Endothelial cell of umbilical vein (primary cell): Measurements from ENCODE around the gene ACP2. TPM values are rescaled to one million over a fixed set of nuclear protein-coding genes. Genes with fewer than 3 reads are reported as not detected.

Experiments used
- BruUV-seq: library from RNA; stranded (reverse); fragments of 400-500 nt; replicated peaks from 2 replicates; lab custom pipeline; 2021; lab: Mats Ljungman, UMichigan
- CTCF ChIA-PET: fragments of 300-600, 350-600 bp; sonication (Branson Sonifier 250); formaldehyde crosslinking; loops from one replicate; lab custom pipeline; 2021; ENCODE audit warnings: antibody characterized with exemption, inconsistent platforms; lab: Charles Lee
- POLR2A ChIA-PET: fragments of 300-600, 350-600 bp; sonication (Branson Sonifier 250); formaldehyde crosslinking; loops from one replicate; lab custom pipeline; 2021; ENCODE audit warnings: antibody characterized with exemption, inconsistent platforms; lab: Charles Lee
- DNase-seq: peaks from one replicate; pipeline ENCODE4 v3.0.0-alpha.2; 2011; ENCODE audit warnings: low read depth, low spot score
- FAIRE-seq: peaks from 2 replicates; lab custom pipeline; 2011; peaks lifted over from hg19 to GRCh38; lab: Jason Lieb, UNC
- H2AFZ ChIP-seq: 2 replicates; pipeline ENCODE4 v1.6.0; 2012; ENCODE audit warnings: low read depth, low read length, control low read depth, inconsistent platforms
- H3K27ac ChIP-seq: 2 replicates; pipeline ENCODE4 v1.5.1; 2011; ENCODE audit warnings: low read depth, mild to moderate bottlenecking, control low read depth, low read length, moderate library complexity; ENCODE audit not compliant: insufficient read depth
- H3K27me3 ChIP-seq, 2 experiments: 2 replicates each; pipeline versions ENCODE4 v1.6.0 to v1.6.1; 2011; ENCODE audit warnings: low read length in 2 of 2, mixed read lengths in 1 of 2; ENCODE audit not compliant: control insufficient read depth in 2 of 2, insufficient read depth in 2 of 2
- H3K36me3 ChIP-seq, 2 experiments: 2 replicates in 1 of 2; 3 replicates in 1 of 2; pipeline ENCODE4 v1.5.1; 2011; ENCODE audit warnings: low read length in 2 of 2, mild to moderate bottlenecking in 1 of 2, moderate library complexity in 1 of 2; ENCODE audit not compliant: control insufficient read depth in 2 of 2, insufficient read depth in 2 of 2; ENCODE audit errors: extremely low read depth in 1 of 2
- H3K4me1 ChIP-seq: 3 replicates; pipeline ENCODE4 v1.5.1; 2011; ENCODE audit warnings: mild to moderate bottlenecking, low read length; ENCODE audit not compliant: control insufficient read depth, insufficient read depth; ENCODE audit errors: extremely low read depth
- H3K4me2 ChIP-seq: 2 replicates; pipeline ENCODE4 v1.6.1; 2011; ENCODE audit warnings: low read length, control low read depth, mixed read lengths; ENCODE audit not compliant: insufficient read depth
- H3K4me3 ChIP-seq, 3 experiments: fragments of 200-600 bp in 1 of 3; sonication (generic), shearing (Covaris generic) in 1 of 3; replicated peaks in 1 of 3; 2 replicates each; pipeline ENCODE4 v1.5.1; 2011 to 2016; ENCODE audit warnings: control low read depth in 3 of 3, low read length in 3 of 3, mild to moderate bottlenecking in 2 of 3, inconsistent platforms in 1 of 3, low read depth in 1 of 3, moderate library complexity in 1 of 3; ENCODE audit not compliant: insufficient read depth in 1 of 3
- H3K79me2 ChIP-seq: 2 replicates; pipeline ENCODE4 v1.6.0; 2012; ENCODE audit warnings: low read length, inconsistent platforms; ENCODE audit not compliant: control insufficient read depth, insufficient read depth
- H3K9ac ChIP-seq: replicated peaks from 2 replicates; pipeline ENCODE3; 2011; ENCODE audit warnings: low read length, control low read depth; ENCODE audit not compliant: insufficient read depth; ENCODE audit errors: extremely low read depth
- H3K9me1 ChIP-seq: replicated peaks from 3 replicates; pipeline ENCODE4 v1.6.0; 2011; ENCODE audit warnings: mild to moderate bottlenecking, low read length; ENCODE audit not compliant: control insufficient read depth, insufficient read depth; ENCODE audit errors: extremely low read depth
- H3K9me3 ChIP-seq: replicated peaks from 2 replicates; pipeline ENCODE4 v1.5.1; 2012; ENCODE audit warnings: low read length, inconsistent platforms; ENCODE audit not compliant: control insufficient read depth, insufficient read depth
- H4K20me1 ChIP-seq: replicated peaks from 2 replicates; pipeline ENCODE3; 2011; ENCODE audit warnings: mild to moderate bottlenecking, low read length; ENCODE audit not compliant: control insufficient read depth, insufficient read depth; ENCODE audit errors: extremely low read depth
- GATA2 ChIP-seq: IDR thresholded peaks from 2 replicates; pipeline ENCODE4 v1.7.0; 2011; ENCODE audit warnings: low read depth, mild to moderate bottlenecking, moderate library complexity, mixed read lengths, low read length; ENCODE audit not compliant: insufficient read length, insufficient read depth
- JUN ChIP-seq: IDR thresholded peaks from 2 replicates; pipeline ENCODE4 v1.6.1; 2011; ENCODE audit warnings: borderline replicate concordance, low read depth; ENCODE audit not compliant: insufficient read length, insufficient read depth
- MYC ChIP-seq: IDR thresholded peaks from one replicate; pipeline ENCODE4 v1.6.1; 2011; ENCODE audit warnings: mild to moderate bottlenecking, low read depth, low read length
- POLR2A ChIP-seq: IDR thresholded peaks from 2 replicates; pipeline ENCODE4 v1.6.1; 2012; ENCODE audit warnings: low read depth, mild to moderate bottlenecking, control low read depth, low read length
- POLR2AphosphoS5 ChIP-seq: IDR thresholded peaks from 2 replicates; pipeline ENCODE4 v1.6.1; 2012; ENCODE audit warnings: low read depth, mild to moderate bottlenecking, control low read depth, low read length, moderate library complexity; ENCODE audit not compliant: insufficient read depth
- dilution Hi-C: fragments of 300-500 bp; cut with MboI; formaldehyde crosslinking; loops from one replicate; pipeline ENCODE4 v1.15.0; 2019; ENCODE audit warnings: low sequenced_read_pairs; ENCODE audit not compliant: extremely low pct_ligation_motif_present
- intact Hi-C: fragments of 100-400 bp; cut with micrococcal nuclease; formaldehyde crosslinking; loops from one replicate; pipeline ENCODE4 v1.10.0; 2022
- polyA plus RNA-seq, 4 experiments: library from polyadenylated mRNA; depleted of rRNA in 3 of 4; stranded (reverse) in 3 of 4; unstranded in 1 of 4; fragments of >200 nt; gene quantifications; 2 replicates each; pipeline versions ENCODE4 v1.2.1 to v1.2.3, GENCODE V29; 2011 to 2012; ENCODE audit warnings: missing spikeins in 1 of 4
- total RNA-seq: library from RNA; stranded (reverse); gene quantifications from 2 replicates; pipeline ENCODE4 v1.2.3, GENCODE V29; 2021
- TF ChIP-seq, protein P1 (sequence below): IDR thresholded peaks from 2 replicates; pipeline ENCODE4 v1.6.1; 2011; ENCODE audit not compliant: insufficient read depth, insufficient read length
- TF ChIP-seq, protein P2 (sequence below), 2 donors: IDR thresholded peaks; 1 replicate in 1 of 2; 2 replicates in 1 of 2; pipeline ENCODE4 v1.5.1; 2011; ENCODE audit warnings: low read length in 2 of 2, mild to moderate bottlenecking in 2 of 2, moderate library complexity in 2 of 2, control low read depth in 1 of 2, inconsistent platforms in 1 of 2, low read depth in 1 of 2; ENCODE audit not compliant: insufficient read depth in 1 of 2; ENCODE audit errors: extremely low read depth in 1 of 2

ACP2 gene
- total and polyA plus RNA-seq, 2 donors (not counting 3 experiments of a cell fraction or from before 2014, with no cell fraction given), result 35.6 to 49.2 TPM

DNA sequence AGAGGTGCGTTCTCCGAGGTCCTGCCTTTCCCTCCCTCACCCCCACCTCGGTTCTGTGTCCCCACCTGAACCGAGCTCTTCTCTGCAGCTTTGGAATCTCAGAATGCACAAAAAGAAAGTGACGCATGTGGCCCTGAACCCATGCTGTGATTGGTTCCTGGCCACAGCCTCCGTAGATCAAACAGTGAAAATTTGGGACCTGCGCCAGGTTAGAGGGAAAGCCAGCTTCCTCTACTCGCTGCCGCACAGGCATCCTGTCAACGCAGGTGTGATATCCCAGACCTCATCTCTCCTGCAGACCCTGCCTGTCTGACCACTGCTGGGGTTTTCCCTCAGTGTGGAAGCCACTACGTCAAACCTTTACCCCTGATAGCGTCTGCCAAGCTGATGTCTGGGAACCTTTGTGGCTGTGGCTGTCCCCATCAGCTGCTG lies 13.9 kb downstream of the ACP2 start:
- FAIRE-seq (no peak), DNase-seq (no peak)
- H4K20me1 ChIP-seq, result no peaks in the 10 kb centered on the region
- peaks cover 16 to 21% of the 10 kb centered on the region in 2 experiments for H3K36me3 ChIP-seq
- H3K27ac ChIP-seq, result no peak overlapping the region
- H3K4me2 ChIP-seq, result no peak overlapping the region
- H3K4me3 ChIP-seq, result no peak overlapping the region
- CTCF ChIA-PET, result interaction anchor here (1.2 to 5.8 kb wide), 8 partner anchors 11 to 121 kb away, joined by 3 to 63 read pairs (median 12); partner anchors contain the start of genes ACP2 and NR1H3
- H3K9ac ChIP-seq, result no peak overlapping the region
- BruUV-seq, result no TSS peak
- H3K79me2 ChIP-seq, result no peaks in the 10 kb centered on the region
- no peaks in the 10 kb centered on the region for H3K9me1 ChIP-seq
- POLR2A ChIA-PET, result interaction anchor here (1.2 to 1.4 kb wide), 2 partner anchors 14 kb away, joined by 3 read pairs; partner anchors contain the start of gene ACP2
- no peaks in the 10 kb centered on the region for H3K9me3 ChIP-seq
- TF ChIP-seq MYC, result no peak
- TF ChIP-seq POLR2A, result no peak
- TF ChIP-seq POLR2AphosphoS5, result no peak
- no peak for TF ChIP-seq JUN
- TF ChIP-seq, protein P1, sequence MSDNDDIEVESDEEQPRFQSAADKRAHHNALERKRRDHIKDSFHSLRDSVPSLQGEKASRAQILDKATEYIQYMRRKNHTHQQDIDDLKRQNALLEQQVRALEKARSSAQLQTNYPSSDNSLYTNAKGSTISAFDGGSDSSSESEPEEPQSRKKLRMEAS, result no peak
- no peak overlapping the region for H2AFZ ChIP-seq
- intact Hi-C loops, result no loop called here
- peaks cover 15% of the 10 kb centered on the region for H3K4me1 ChIP-seq
- H3K27me3 ChIP-seq, result no peaks in the 10 kb centered on the region
- dilution Hi-C loops, result no loop called here

DNA sequence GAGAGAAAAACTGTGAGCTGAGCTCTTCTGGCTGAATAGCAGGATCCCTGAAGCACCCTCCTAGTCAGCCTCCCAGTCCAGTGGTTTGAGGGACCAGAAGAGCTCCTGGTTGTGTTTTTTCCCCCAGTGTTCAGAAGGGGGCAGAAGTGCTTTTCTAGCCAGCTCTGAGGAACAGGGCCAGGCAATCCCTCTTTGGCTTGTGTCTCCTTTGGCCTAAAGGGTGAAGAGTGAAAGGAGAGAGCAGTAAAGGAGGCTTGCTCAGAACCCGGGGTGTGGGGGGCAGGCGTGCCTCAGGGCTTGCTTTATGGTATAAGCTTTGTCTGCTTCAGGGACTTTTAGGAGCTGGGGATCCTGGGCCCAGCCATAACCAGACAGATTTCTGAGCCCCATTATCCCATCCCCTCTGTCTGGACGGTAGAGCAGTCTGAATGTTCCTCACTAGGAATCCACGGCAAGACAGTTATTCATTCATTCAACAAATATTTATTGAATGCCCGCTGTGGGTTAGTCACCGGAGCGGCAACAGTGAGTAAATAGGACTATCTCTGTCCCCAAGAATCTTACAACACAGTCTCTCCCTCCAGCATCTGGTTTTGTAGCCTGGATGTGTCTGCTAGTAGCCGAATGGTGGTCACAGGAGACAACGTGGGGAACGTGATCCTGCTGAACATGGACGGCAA lies 14.5 kb downstream of the ACP2 start:
- no peaks in the 10 kb centered on the region for H3K9me3 ChIP-seq
- ChIA-PET POLR2A (interaction anchor here (1.2 to 1.4 kb wide), 2 partner anchors 13 to 15 kb away, joined by 3 read pairs; partner anchors contain the start of gene ACP2), CTCF (interaction anchor here (0.6 to 5.8 kb wide), 15 partner anchors 10 to 140 kb away, joined by 3 to 63 read pairs (median 4); partner anchors contain the start of genes ACP2, DDB2 and NR1H3)
- H3K4me3 ChIP-seq, result no peak overlapping the region
- FAIRE-seq (no peak), DNase-seq (peak; percentile 29)
- H3K4me2 ChIP-seq, result no peak overlapping the region
- no peaks in the 10 kb centered on the region for H4K20me1 ChIP-seq
- H3K27me3 ChIP-seq, result no peaks in the 10 kb centered on the region
- H2AFZ ChIP-seq, result no peak overlapping the region
- H3K79me2 ChIP-seq, result no peaks in the 10 kb centered on the region
- H3K9me1 ChIP-seq, result no peaks in the 10 kb centered on the region
- intact Hi-C loops, result no loop called here
- dilution Hi-C loops, result no loop called here
- BruUV-seq, result no TSS peak
- H3K27ac ChIP-seq, result no peak overlapping the region
- H3K4me1 ChIP-seq, result peaks cover 15% of the 10 kb centered on the region
- H3K36me3 ChIP-seq, result peaks cover 11 to 19% of the 10 kb centered on the region in 2 experiments
- H3K9ac ChIP-seq, result no peak overlapping the region
- TF ChIP-seq, protein P2, sequence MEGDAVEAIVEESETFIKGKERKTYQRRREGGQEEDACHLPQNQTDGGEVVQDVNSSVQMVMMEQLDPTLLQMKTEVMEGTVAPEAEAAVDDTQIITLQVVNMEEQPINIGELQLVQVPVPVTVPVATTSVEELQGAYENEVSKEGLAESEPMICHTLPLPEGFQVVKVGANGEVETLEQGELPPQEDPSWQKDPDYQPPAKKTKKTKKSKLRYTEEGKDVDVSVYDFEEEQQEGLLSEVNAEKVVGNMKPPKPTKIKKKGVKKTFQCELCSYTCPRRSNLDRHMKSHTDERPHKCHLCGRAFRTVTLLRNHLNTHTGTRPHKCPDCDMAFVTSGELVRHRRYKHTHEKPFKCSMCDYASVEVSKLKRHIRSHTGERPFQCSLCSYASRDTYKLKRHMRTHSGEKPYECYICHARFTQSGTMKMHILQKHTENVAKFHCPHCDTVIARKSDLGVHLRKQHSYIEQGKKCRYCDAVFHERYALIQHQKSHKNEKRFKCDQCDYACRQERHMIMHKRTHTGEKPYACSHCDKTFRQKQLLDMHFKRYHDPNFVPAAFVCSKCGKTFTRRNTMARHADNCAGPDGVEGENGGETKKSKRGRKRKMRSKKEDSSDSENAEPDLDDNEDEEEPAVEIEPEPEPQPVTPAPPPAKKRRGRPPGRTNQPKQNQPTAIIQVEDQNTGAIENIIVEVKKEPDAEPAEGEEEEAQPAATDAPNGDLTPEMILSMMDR (IDR thresholded peaks at IDR 0.05; ENCODE audit: extremely low read depth in 1 of 2, insufficient read depth in 1 of 2, low read depth in 1 of 2, low read length in 2 of 2), result peak in 1 of 2 donors; percentile 27
- no peak for TF ChIP-seq GATA2
